Ovary (tissue), 9 donors: ENCODE measurements around the gene ENGASE. TPM values are rescaled to one million over a fixed set of nuclear protein-coding genes. Genes with fewer than 3 reads are reported as not detected.

Source experiments
- DNase-seq, 5 donors: peaks; one replicate each; pipeline ENCODE4 v3.0.0-alpha.2; 2019 to 2020
- H3K27ac ChIP-seq, 2 donors: fragments of 200-600 bp; one replicate each; pipeline versions ENCODE4 v1.5.1 to v1.8.0; 2019 to 2022
- H3K27me3 ChIP-seq: fragments of 200-600 bp; one replicate; pipeline ENCODE4 v1.8.0; 2022
- H3K36me3 ChIP-seq: fragments of 200-600 bp; sonication (generic); one replicate; pipeline ENCODE4 v1.5.1; 2019
- H3K4me1 ChIP-seq: one replicate; pipeline ENCODE4 v1.8.1; 2013; ENCODE audit warnings: mild to moderate bottlenecking, moderate library complexity; ENCODE audit not compliant: insufficient read depth
- H3K4me3 ChIP-seq: fragments of 200-600 bp; sonication (generic); one replicate; pipeline ENCODE4 v1.5.1; 2017
- H3K9me3 ChIP-seq, 2 donors: fragments of 200-600 bp in 1 of 2; sonication (generic) in 1 of 2; one replicate each; pipeline versions ENCODE4 v1.5.1 to v1.8.1; 2013 to 2019; ENCODE audit warnings: mild to moderate bottlenecking in 1 of 2, moderate library complexity in 1 of 2
- EP300 ChIP-seq: sonication (generic); formaldehyde crosslinking; IDR thresholded peaks from one replicate; pipeline ENCODE4 v1.6.1; 2017; ENCODE audit warnings: antibody characterized with exemption
- POLR2A ChIP-seq: fragments of 450-650 bp; IDR thresholded peaks from one replicate; pipeline ENCODE4 v1.6.1; 2017; ENCODE audit warnings: antibody characterized with exemption, mild to moderate bottlenecking, moderate library complexity
- WGBS, 3 donors: extraction: QIAGEN DNeasy Blood & Tissue Kit in 1 of 3; methylation state at CpG; one replicate each; pipeline versions ENCODE4 v1.1.5 to v1.1.7; 2013 to 2017; 5-methylcytosine and 5-hydroxymethylcytosine counted together
- intact Hi-C, 4 donors: fragments of 100-400 bp; cut with DNase I; formaldehyde crosslinking; loops; one replicate each; pipeline versions ENCODE4 v1.11.0 to v1.15.1; 2022 to 2023
- polyA plus RNA-seq, 2 donors: library from polyadenylated mRNA; stranded (reverse); fragments of 200-250 nt in 1 of 2; fragments of 350-450 nt in 1 of 2; fragmentation: Illumina TruSeq in 1 of 2; extraction: RNeasy Lipid Tissue Mini Kit (QIAGEN cat#74804) in 1 of 2; gene quantifications; one replicate each; pipeline ENCODE4 v1.2.3, GENCODE V29; 2013 to 2014
- total RNA-seq, 7 donors: library from RNA; depleted of rRNA in 2 of 7; stranded (reverse); fragments of >200 nt in 2 of 7; fragmentation: NEBNext Ultra II Directional in 3 of 7; extraction: Animal tissue kit (Norgen Biotek cat#: 25700) in 3 of 7; gene quantifications; one replicate each; pipeline versions ENCODE4 v1.1.0 to v1.2.4, GENCODE V29; 2016 to 2023
- TF ChIP-seq, protein P1 (sequence below), 3 donors: fragments of 450-650 bp in 2 of 3; fragments of 200-600 bp in 1 of 3; IDR thresholded peaks; one replicate each; pipeline versions ENCODE4 v1.5.1 to v1.8.0; 2016 to 2022; ENCODE audit warnings: antibody characterized with exemption in 3 of 3, mild to moderate bottlenecking in 1 of 3
- donor health status: DM: no; HTN: no; CAD: no; lungs with moderate emphysema.
- donor health status: DM: no; HTN: no; CAD: no.
- donor health status: Bipolar disorder and iron deficiency.
- donor health status: DM: yes; HTN: yes; CAD: no.
- donor health status: DM: no; HTN: no; CAD: no.
- donor health status: DM: yes; HTN: yes; CAD: no.

ENGASE gene
- total and polyA plus RNA-seq, 9 donors: 6.0 to 61.5 (median 39.7) TPM

DNA sequence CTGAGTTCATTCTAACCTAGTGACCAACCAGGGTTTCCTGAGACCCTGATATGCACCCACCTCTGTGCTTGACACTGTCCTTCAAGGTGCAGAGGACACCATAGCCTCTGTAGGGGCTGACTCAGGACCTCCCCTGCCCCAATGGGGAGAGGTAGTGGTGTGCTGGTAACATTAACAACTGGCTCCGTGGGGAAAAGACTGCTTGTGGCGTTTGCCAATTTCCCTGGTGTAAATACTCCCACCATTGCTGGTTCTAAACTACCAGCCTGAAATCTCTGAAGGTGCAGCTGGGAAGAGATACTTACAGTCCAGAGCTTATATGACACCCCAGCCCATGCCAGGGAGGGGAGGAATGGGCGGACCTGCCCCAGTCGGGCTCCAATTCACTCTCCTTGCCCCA lies 54.9 kb downstream of the ENGASE start:
- no peak overlapping the region for H3K4me3 ChIP-seq
- no peak for TF ChIP-seq POLR2A
- TF ChIP-seq EP300: no peak
- TF ChIP-seq, protein P1, sequence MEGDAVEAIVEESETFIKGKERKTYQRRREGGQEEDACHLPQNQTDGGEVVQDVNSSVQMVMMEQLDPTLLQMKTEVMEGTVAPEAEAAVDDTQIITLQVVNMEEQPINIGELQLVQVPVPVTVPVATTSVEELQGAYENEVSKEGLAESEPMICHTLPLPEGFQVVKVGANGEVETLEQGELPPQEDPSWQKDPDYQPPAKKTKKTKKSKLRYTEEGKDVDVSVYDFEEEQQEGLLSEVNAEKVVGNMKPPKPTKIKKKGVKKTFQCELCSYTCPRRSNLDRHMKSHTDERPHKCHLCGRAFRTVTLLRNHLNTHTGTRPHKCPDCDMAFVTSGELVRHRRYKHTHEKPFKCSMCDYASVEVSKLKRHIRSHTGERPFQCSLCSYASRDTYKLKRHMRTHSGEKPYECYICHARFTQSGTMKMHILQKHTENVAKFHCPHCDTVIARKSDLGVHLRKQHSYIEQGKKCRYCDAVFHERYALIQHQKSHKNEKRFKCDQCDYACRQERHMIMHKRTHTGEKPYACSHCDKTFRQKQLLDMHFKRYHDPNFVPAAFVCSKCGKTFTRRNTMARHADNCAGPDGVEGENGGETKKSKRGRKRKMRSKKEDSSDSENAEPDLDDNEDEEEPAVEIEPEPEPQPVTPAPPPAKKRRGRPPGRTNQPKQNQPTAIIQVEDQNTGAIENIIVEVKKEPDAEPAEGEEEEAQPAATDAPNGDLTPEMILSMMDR (IDR thresholded peaks at IDR 0.05): no peak

GRCh38 chr17:79130536-79131273 lies 56.1 kb downstream of the ENGASE start:
- DNase-seq: no peak
- H3K4me3 ChIP-seq: no peak overlapping the region
- no peak overlapping the region for H3K27ac ChIP-seq
- H3K9me3 ChIP-seq: no peaks in the 10 kb centered on the region
- TF ChIP-seq POLR2A (no peak), EP300 (no peak)
- TF ChIP-seq, protein P1 (IDR thresholded peaks at IDR 0.05): no peak
- H3K4me1 ChIP-seq: no peaks in the 10 kb centered on the region
- H3K36me3 ChIP-seq: no peaks in the 10 kb centered on the region
- 81 to 87% (median 81%) methylated on average over 25 to 34 of the region's 34 CpGs for WGBS, 3 donors
- no peaks in the 10 kb centered on the region for H3K27me3 ChIP-seq
- intact Hi-C loops: no loop called here

More for the DNA sequence above, 54.9 kb downstream of the ENGASE start:
- H3K9me3 ChIP-seq: no peaks in the 10 kb centered on the region
- 65 to 79% (median 68%) methylated on average over 4 of the region's 4 CpGs for WGBS, 3 donors
- no peaks in the 10 kb centered on the region for H3K27me3 ChIP-seq
- no peak overlapping the region for H3K27ac ChIP-seq
- H3K4me1 ChIP-seq: no peaks in the 10 kb centered on the region
- DNase-seq: no peak
- H3K36me3 ChIP-seq: no peaks in the 10 kb centered on the region
- intact Hi-C loops: no loop called here

- no peaks in the 10 kb centered on the region for H3K4me1 ChIP-seq
- intact Hi-C loops: no loop called here
- no peak for DNase-seq
- no peaks in the 10 kb centered on the region for H3K36me3 ChIP-seq
- TF ChIP-seq POLR2A (no peak), EP300 (no peak)
- TF ChIP-seq, protein P1 (IDR thresholded peaks at IDR 0.05): no peak
- H3K27ac ChIP-seq: no peak overlapping the region
- WGBS, 3 donors: 81 to 84% (median 82%) methylated on average over 21 of the region's 21 CpGs
- H3K9me3 ChIP-seq: no peaks in the 10 kb centered on the region
- no peak overlapping the region for H3K4me3 ChIP-seq
- no peaks in the 10 kb centered on the region for H3K27me3 ChIP-seq
Observed at GRCh38 chr17:79131274-79131635, 56.6 kb downstream of the ENGASE start.

- Histone ChIP-seq H3K27ac (no peak overlapping the region), H3K36me3 (no peaks in the 10 kb centered on the region), H3K4me1 (no peaks in the 10 kb centered on the region), H3K9me3 (no peaks in the 10 kb centered on the region), H3K4me3 (no peak overlapping the region), H3K27me3 (no peaks in the 10 kb centered on the region)
- DNase-seq: no peak
- TF ChIP-seq, protein P1 (IDR thresholded peaks at IDR 0.05): no peak
- TF ChIP-seq POLR2A (no peak), EP300 (no peak)
- intact Hi-C loops: no loop called here
- 66 to 70% (median 67%) methylated on average over 8 of the region's 8 CpGs for WGBS, 3 donors
Observed at GRCh38 chr17:79131701-79132100, 57.1 kb downstream of the ENGASE start.
